Loucy (cell line): Measurements from ENCODE around the gene SCD.

Experiments used
- H2AFZ ChIP-seq: fragments of 200-600 bp; sonication (generic); 2 replicates; pipeline ENCODE4 v1.6.0; 2016; ENCODE audit warnings: antibody characterized with exemption, mild to moderate bottlenecking, low read length, moderate library complexity
- H3F3A ChIP-seq: fragments of 200-600 bp; 2 replicates; pipeline ENCODE4 v1.6.0; 2016; ENCODE audit warnings: antibody characterized with exemption, low read depth, mild to moderate bottlenecking
- H3K27me3 ChIP-seq: fragments of 200-600 bp; sonication (generic); 2 replicates; pipeline ENCODE4 v1.6.1; 2014; ENCODE audit warnings: low read length, mild to moderate bottlenecking; ENCODE audit not compliant: insufficient read depth, poor library complexity, severe bottlenecking
- H3K36me3 ChIP-seq: fragments of 200-600 bp; sonication (generic); 2 replicates; pipeline ENCODE4 v1.6.1; 2016; ENCODE audit warnings: low read length; ENCODE audit not compliant: insufficient read depth
- H3K4me1 ChIP-seq: fragments of 200-600 bp; sonication (generic); 2 replicates; pipeline ENCODE4 v1.5.1; 2014; ENCODE audit warnings: low read length, mild to moderate bottlenecking; ENCODE audit not compliant: insufficient read depth, poor library complexity, severe bottlenecking
- H3K4me2 ChIP-seq: fragments of 200-600 bp; sonication (generic); 2 replicates; pipeline ENCODE4 v1.6.0; 2014; ENCODE audit warnings: antibody characterized with exemption, low read length, low read depth, mild to moderate bottlenecking; ENCODE audit not compliant: poor library complexity, severe bottlenecking
- H3K4me3 ChIP-seq: fragments of 200-600 bp; sonication (generic); 2 replicates; pipeline ENCODE4 v1.5.1; 2014; ENCODE audit warnings: low read length, mild to moderate bottlenecking, mixed read lengths; ENCODE audit not compliant: poor library complexity, severe bottlenecking
- H3K79me2 ChIP-seq: fragments of 200-600 bp; sonication (generic); 2 replicates; pipeline ENCODE4 v1.6.1; 2014; ENCODE audit warnings: low read length; ENCODE audit not compliant: insufficient read depth
- H3K9ac ChIP-seq: fragments of 200-600 bp; sonication (generic); 2 replicates; pipeline ENCODE4 v1.6.0; 2014; ENCODE audit warnings: mild to moderate bottlenecking, low read depth, low read length, moderate library complexity; ENCODE audit not compliant: poor library complexity, severe bottlenecking
- H3K9me2 ChIP-seq: fragments of 200-600 bp; sonication (generic); replicated peaks from 2 replicates; pipeline ENCODE4 v1.6.1; 2016; ENCODE audit warnings: low read depth, low read length, mixed read lengths
- H3K9me3 ChIP-seq: fragments of 200-600 bp; sonication (generic); 2 replicates; pipeline ENCODE4 v1.6.1; 2014; ENCODE audit warnings: mild to moderate bottlenecking, antibody characterized with exemption, low read length, low read depth; ENCODE audit not compliant: insufficient read depth
- H4K20me1 ChIP-seq: fragments of 200-600 bp; sonication (generic); 2 replicates; pipeline ENCODE4 v1.6.0; 2014; ENCODE audit warnings: antibody characterized with exemption, low read length, mild to moderate bottlenecking; ENCODE audit not compliant: insufficient read depth, poor library complexity, severe bottlenecking
- EZH2phosphoT487 ChIP-seq: fragments of 200-600 bp; IDR thresholded peaks from 2 replicates; pipeline ENCODE4 v1.6.1; 2018; ENCODE audit warnings: antibody characterized with exemption, mild to moderate bottlenecking, moderate library complexity, borderline replicate concordance
- TF ChIP-seq, protein P1 (sequence below): fragments of 200-600 bp; sonication (generic); conservative IDR thresholded peaks from 2 replicates; pipeline ENCODE4 v1.5.1; 2014; ENCODE audit warnings: mild to moderate bottlenecking, antibody characterized with exemption, low read length

The SCD gene

DNA sequence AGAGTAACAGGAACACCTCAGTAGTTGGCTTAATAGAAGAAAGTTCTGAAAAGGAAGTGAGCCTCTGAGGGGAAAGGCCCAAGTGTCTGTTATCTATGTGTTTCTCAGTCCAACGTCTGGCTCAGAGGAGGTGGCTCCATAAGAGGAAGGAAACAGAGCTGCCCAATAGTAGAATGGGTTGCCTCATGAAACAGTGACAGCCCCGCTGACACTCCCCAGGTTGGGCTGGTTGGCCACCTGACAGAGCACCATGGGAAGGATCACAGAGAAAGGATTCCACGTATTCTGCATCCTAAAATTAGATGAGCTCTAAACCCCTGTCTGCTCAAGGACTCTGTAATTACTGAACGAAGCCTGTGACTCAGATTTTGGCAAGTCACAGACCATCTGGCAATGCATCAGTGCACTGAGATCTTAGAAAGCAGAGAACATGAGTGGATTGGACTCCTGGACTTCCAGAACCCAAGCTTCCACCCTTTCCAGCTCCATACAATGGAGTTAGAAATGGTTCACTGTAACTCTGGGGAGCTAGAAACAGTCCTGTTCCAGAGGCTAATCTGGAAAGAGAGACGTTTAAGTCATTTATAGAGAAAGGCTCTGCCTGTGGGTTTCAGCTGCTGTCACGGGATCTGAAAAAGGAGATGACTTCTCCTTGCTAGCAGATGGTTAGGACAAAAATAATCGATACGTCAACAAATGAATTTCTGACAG, 19.9 kb upstream of the SCD start:
- Histone ChIP-seq H2AFZ (peak overlapping the region; percentile 79), H3K9ac (peak overlapping the region; percentile 51), H3K4me1 (peaks cover 17% of the 10 kb centered on the region), H3K79me2 (no peaks in the 10 kb centered on the region), H3F3A (no peaks in the 10 kb centered on the region), H3K36me3 (no peaks in the 10 kb centered on the region), H3K4me2 (peak overlapping the region; percentile 60), H4K20me1 (no peaks in the 10 kb centered on the region), H3K9me2 (no peaks in the 10 kb centered on the region), H3K27me3 (no peaks in the 10 kb centered on the region), H3K4me3 (peak overlapping the region; percentile 48), H3K9me3 (no peaks in the 10 kb centered on the region)
- no peak for TF ChIP-seq EZH2phosphoT487
- TF ChIP-seq, protein P1, sequence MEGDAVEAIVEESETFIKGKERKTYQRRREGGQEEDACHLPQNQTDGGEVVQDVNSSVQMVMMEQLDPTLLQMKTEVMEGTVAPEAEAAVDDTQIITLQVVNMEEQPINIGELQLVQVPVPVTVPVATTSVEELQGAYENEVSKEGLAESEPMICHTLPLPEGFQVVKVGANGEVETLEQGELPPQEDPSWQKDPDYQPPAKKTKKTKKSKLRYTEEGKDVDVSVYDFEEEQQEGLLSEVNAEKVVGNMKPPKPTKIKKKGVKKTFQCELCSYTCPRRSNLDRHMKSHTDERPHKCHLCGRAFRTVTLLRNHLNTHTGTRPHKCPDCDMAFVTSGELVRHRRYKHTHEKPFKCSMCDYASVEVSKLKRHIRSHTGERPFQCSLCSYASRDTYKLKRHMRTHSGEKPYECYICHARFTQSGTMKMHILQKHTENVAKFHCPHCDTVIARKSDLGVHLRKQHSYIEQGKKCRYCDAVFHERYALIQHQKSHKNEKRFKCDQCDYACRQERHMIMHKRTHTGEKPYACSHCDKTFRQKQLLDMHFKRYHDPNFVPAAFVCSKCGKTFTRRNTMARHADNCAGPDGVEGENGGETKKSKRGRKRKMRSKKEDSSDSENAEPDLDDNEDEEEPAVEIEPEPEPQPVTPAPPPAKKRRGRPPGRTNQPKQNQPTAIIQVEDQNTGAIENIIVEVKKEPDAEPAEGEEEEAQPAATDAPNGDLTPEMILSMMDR = no peak

DNA sequence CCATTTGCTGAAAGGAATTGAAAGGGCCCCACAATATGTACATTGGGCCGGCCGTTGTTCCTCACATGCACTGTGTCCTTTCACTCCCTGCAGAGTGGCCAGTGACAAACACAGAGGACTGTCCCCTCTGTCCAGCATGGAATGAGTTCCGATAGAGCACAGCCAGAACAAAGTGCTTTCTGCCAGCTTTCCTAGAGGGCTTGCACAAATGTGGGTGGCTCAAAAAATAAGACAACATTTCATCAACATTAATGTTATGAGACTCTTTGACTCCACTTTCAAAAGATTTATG, 19.4 kb upstream of the SCD start:
- TF ChIP-seq, protein P1 = no peak
- no peak for TF ChIP-seq EZH2phosphoT487
- Histone ChIP-seq H3K4me3 (no peak overlapping the region), H2AFZ (no peak overlapping the region), H3K9ac (no peak overlapping the region), H3K9me3 (no peaks in the 10 kb centered on the region), H3K36me3 (no peaks in the 10 kb centered on the region), H4K20me1 (no peaks in the 10 kb centered on the region), H3K4me2 (no peak overlapping the region), H3K4me1 (peaks cover 17% of the 10 kb centered on the region), H3K79me2 (no peaks in the 10 kb centered on the region), H3K27me3 (no peaks in the 10 kb centered on the region), H3F3A (no peaks in the 10 kb centered on the region), H3K9me2 (no peaks in the 10 kb centered on the region)

DNA sequence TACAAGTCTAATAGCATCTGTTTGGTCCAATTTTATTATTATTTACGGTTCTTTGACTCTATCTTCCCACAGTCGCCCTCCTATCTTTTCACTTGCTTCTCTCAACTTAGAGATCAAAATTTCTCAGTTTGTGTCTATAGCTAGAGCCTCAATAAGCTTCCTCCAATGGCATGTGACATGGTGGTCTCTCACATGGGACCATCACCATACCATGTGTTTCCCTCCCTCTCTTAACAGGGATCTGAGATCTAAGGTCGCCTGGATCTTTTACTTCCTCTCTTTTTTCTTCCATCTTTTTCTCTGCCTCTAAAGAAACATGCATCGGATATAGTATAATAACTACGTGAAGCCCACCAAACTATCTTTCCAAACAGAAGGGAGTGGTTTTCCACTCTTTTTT, 18.8 kb upstream of the SCD start:
- Histone ChIP-seq H3K4me3 (no peak overlapping the region), H3K4me1 (peaks cover 17% of the 10 kb centered on the region), H3K79me2 (no peaks in the 10 kb centered on the region), H3K36me3 (no peaks in the 10 kb centered on the region), H4K20me1 (no peaks in the 10 kb centered on the region), H3K4me2 (no peak overlapping the region), H3K27me3 (no peaks in the 10 kb centered on the region), H3F3A (no peaks in the 10 kb centered on the region), H3K9ac (no peak overlapping the region), H3K9me2 (no peaks in the 10 kb centered on the region), H2AFZ (no peak overlapping the region), H3K9me3 (no peaks in the 10 kb centered on the region)
- no peak for TF ChIP-seq EZH2phosphoT487
- TF ChIP-seq, protein P1 = no peak
